ENCODE data around the gene CCL11. TPM values are rescaled to one million over a fixed set of nuclear protein-coding genes. Genes with fewer than 3 reads are reported as not detected.

CCL11 gene
- total RNA-seq, result not detected

DNA sequence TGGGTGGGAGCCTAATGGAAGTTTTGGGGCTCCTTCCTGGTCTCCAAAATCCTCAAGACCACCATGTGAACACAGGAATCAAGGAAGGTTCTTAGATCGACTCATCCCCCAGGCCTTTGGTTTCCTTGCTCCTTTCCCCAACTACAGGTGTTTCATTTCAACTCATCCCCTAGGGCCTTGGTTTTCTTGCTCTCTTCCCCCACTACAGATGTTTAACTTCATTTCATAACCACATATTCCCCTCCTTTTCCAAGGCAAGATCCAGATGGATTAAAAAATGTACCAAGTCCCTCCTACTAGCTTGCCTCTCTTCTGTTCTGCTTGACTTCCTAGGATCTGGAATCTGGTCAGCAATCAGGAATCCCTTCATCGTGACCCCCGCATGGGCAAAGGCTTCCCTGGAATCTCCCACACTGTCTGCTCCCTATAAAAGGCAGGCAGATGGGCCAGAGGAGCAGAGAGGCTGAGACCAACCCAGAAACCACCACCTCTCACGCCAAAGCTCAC is at the start of gene CCL11:
Gene CCL11, plus strand, starts transcription at position 457 of the 507 bp plus-strand sequence. CDS start 67 bp downstream, outside the sequence.
- Mint-ChIP-seq H3K9me3 (no peaks in the 10 kb centered on the region), H3K27ac (no peak within 1 kb of the TSS), H3K4me1 (no peaks in the 10 kb centered on the region), H3K36me3 (no peaks in the 10 kb centered on the region), H3K27me3 (peaks cover 23% of the 10 kb centered on the region), H3K4me3 (no peak within 1 kb of the TSS)
- no peak for DNase-seq

DNA sequence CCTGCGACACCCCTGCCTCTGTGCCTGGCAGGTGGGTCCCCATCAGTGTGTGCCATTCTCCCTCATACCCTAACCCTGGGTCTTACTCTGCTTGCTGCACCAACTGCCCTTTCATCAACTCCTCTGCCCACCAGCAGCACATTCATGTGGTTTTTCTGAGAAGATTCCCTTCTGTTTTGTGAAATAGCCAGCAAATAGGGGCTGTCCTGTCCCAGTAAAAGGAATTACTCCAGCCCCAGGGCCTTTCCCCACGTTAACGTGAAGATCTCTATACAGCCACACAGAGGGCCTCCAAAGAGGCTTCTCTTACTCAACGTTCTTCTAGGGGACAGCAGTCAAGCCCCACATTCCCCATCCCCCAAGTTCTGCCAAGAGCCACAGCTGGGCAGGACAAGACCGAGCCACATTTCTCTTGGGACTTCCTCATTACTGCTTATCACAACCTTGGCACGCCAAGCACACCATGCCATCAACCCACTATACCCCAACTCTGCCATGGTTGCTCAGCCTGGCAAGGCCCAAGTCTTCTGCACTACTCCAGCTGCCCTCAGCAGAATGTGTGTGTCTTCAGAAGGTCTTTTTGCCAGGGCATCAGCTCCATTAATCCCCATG is 49.2 kb upstream of the CCL11 start:
- Mint-ChIP-seq H3K36me3 (no peaks in the 10 kb centered on the region), H3K4me1 (no peaks in the 10 kb centered on the region), H3K27me3 (peaks cover 22% of the 10 kb centered on the region), H3K4me3 (no peak overlapping the region), H3K9me3 (no peaks in the 10 kb centered on the region), H3K27ac (no peak overlapping the region)
- no peak for DNase-seq

DNA sequence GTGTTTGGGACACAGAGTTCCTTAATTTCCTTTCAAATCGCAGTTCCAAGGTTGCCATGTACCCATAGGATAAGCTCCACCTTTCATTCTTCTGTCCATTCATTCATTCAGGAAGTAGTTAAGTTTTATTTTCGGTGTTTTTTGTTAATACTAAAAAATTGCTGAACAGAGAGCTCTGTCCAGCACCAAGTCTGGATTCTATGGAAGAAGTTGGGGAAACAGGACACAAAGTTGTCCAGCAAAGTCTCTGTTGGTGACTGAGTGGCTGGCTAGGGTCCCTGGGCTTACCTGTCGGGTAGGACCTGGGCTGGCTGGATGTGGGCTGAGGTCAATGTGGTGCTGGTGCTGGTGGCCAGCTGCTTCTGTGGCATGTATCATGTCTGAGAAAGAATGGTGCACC is 48.1 kb upstream of the CCL11 start:
- Mint-ChIP-seq H3K9me3 (no peaks in the 10 kb centered on the region), H3K4me3 (no peak overlapping the region), H3K36me3 (no peaks in the 10 kb centered on the region), H3K27me3 (peaks cover 19% of the 10 kb centered on the region), H3K27ac (no peak overlapping the region), H3K4me1 (no peaks in the 10 kb centered on the region)
- no peak for DNase-seq

DNA sequence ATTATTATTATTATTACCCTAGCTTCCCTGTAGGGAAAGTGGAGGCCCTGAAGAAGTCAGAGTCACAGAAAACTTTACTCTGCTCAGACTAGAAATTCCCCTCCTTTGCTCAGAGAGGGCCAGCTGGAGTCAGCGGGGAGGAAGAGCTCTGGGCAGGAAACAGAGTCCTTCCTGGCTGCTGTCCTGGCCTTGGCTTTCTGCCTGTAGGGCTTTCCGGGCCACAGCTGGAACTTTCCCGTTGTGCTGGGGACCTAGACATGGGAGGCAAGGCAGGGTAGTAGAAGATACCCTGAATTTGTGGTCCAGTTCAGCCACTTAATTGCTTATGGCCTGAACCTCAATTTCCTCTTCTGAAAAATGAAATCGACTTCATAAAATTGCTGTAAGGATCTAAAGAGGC is 44.5 kb upstream of the CCL11 start:
- Mint-ChIP-seq H3K27me3 (peaks cover 11% of the 10 kb centered on the region), H3K27ac (no peak overlapping the region), H3K4me3 (no peak overlapping the region), H3K9me3 (no peaks in the 10 kb centered on the region), H3K4me1 (no peaks in the 10 kb centered on the region), H3K36me3 (no peaks in the 10 kb centered on the region)
- DNase-seq, result no peak

DNA sequence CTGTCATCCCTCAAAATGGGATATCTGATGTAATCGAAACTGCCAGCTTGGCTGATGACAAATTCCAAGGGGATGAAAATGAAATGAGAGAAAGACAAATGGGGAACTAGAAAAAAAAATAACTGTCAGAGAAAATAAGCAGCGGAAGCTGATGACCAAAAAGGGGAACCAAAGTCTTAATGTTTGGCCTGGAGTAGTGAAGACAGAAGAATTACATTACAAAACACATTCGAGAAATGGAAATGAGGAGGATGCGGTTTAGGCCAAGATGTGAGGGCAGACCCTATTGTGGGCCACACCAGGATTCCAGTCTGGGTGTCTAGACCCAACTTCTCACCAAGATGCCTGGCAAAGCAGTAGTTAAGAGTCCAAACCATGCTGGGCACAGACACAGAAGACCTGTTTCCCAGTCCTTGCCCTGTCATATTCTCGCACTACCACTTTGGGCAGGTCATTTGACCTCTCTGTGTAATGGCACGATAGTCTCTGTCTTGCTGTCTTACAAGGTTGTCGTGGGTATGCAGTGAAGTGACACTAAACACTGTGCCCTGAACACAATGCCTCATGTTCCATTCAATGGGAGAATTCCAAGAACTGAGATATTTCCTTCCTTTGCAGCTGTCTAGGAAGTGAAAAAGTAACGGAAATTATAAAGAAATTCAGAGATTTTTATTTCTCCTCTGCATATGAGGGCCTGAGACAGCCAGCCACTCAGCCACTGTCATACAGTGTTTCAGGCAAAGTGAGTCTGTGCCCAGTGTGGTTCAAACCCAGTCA is 42.8 kb upstream of the CCL11 start:
- no peaks in the 10 kb centered on the region for H3K36me3 Mint-ChIP-seq
- H3K4me3 Mint-ChIP-seq, result no peak overlapping the region
- H3K9me3 Mint-ChIP-seq, result no peaks in the 10 kb centered on the region

DNA sequence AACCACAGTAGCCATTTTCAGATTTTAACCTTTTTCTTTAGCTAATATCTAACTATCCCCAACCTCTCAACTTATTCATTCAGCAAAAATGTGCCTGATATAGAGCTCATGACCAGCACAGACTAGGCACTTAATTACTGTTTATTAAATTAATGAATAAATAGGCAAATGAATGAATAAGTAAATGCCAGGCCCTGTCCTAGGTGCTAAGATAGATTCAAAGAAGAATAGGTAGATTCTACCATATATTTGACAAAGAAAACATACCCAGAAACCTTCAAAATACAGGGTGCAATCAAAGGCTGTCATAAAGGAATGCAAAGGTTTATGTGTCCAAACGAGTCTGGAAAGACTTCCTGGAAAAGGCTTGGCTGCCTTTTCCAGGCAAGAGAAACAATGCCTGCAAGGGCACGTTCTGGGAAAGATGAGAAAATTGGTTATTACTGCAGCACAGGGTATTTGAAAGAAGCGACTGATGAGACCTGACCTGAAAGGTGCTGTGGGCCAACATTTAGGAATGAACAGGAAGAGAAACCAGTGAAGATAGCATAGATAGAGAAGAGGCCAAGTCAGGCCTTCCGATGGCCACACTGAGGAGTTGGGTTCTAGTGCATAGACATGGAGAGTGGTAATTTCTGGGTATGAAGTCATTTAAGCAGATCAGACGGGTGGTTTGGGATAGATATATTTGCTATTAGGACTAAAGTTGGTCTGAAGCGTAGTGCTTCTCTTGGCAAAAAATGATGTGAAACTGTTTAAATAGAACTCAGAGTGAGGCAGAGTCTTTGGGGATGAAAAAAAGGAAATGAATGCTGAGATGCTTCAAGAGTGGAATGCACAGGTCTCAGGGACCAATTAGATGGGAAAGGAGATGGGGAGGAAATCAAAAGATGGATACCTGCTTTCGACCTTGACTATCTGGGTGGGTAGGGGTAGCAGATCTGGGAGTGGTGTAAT is 41.9 kb upstream of the CCL11 start:
- Mint-ChIP-seq H3K9me3 (no peaks in the 10 kb centered on the region), H3K4me1 (no peaks in the 10 kb centered on the region), H3K4me3 (no peak overlapping the region), H3K36me3 (no peaks in the 10 kb centered on the region), H3K27me3 (peaks cover 4% of the 10 kb centered on the region), H3K27ac (no peak overlapping the region)
- DNase-seq, result no peak

More for the DNA sequence above, 42.8 kb upstream of the CCL11 start:
- Mint-ChIP-seq H3K27ac (no peak overlapping the region), H3K4me1 (no peaks in the 10 kb centered on the region), H3K27me3 (peaks cover 4% of the 10 kb centered on the region)
- no peak for DNase-seq

DNA sequence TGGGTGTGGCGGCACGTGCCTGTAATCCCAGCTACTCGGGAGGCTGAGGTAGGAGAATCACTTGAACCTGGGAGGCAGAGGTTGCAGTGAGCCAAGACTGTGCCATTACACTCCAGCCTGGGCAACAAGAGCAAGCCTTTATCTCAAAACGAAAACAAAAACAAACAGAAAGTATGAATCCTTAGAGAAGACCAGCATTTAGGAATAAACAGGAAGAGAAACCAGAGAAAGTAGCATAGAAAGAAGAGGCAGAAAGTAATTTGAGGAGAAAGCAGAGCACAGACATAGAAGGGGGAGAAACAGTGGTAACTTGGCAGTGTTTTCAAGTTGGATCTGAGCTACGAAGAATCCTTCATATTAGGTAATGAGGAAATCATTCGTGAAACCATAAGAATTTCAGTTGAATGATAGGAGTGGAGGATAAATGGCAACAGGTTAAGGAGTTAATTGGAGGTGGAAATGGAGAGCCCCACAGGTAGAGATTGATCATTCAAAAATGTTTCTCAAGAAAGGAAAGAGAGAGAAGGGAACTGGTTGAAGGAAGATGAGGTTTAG is 40.1 kb upstream of the CCL11 start:
- no peak for DNase-seq
- H3K4me1 Mint-ChIP-seq, result no peaks in the 10 kb centered on the region
- no peaks in the 10 kb centered on the region for H3K36me3 Mint-ChIP-seq
- H3K27me3 Mint-ChIP-seq, result peaks cover 4% of the 10 kb centered on the region
- no peaks in the 10 kb centered on the region for H3K9me3 Mint-ChIP-seq
- no peak overlapping the region for H3K4me3 Mint-ChIP-seq
- no peak overlapping the region for H3K27ac Mint-ChIP-seq

DNA sequence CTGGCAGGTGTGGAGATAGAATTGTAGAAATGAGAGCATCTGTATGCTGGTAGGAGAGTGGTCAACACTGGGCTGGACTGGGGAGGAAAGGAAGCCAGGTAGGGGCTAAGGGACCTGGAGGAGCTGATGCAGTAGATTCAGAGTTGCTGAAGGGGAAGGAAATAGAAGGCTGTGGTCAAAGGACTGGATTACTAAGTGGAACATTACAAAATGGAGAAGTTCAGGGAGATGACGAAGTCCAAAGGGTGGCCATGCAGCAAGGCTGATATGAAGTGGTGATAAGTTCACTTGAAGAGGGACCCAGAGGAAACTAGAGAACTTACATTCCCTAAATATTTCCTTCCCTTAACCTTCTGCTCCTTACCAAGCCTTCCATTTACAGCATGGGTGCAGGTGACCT is 39.1 kb upstream of the CCL11 start:
- Mint-ChIP-seq H3K27me3 (peaks cover 10% of the 10 kb centered on the region), H3K4me1 (no peaks in the 10 kb centered on the region), H3K9me3 (no peaks in the 10 kb centered on the region), H3K36me3 (no peaks in the 10 kb centered on the region), H3K27ac (no peak overlapping the region), H3K4me3 (no peak overlapping the region)
- no peak for DNase-seq

DNA sequence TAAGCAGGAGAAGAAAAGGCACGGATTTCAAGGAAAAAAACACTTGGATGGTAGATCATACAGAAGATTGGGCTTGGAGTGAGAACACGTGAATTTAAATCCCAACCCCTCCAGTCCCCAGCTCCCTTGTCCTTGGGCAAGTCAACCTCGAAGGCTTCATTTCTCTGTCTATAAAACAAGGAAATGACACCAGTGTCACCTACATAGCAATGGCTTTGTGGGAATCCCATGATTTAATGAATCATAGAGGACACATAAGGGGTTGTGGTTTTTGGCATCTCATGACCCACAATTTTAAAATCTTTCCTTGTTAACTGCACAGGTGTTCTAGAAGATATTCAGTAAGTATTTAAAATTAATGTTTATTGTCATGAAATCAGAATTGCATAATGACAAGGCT is 38.7 kb upstream of the CCL11 start:
- no peak overlapping the region for H3K27ac Mint-ChIP-seq
- no peak overlapping the region for H3K4me3 Mint-ChIP-seq
- peaks cover 10% of the 10 kb centered on the region for H3K27me3 Mint-ChIP-seq
- H3K36me3 Mint-ChIP-seq, result no peaks in the 10 kb centered on the region
- H3K4me1 Mint-ChIP-seq, result no peaks in the 10 kb centered on the region
- DNase-seq, result no peak
- no peaks in the 10 kb centered on the region for H3K9me3 Mint-ChIP-seq

DNA sequence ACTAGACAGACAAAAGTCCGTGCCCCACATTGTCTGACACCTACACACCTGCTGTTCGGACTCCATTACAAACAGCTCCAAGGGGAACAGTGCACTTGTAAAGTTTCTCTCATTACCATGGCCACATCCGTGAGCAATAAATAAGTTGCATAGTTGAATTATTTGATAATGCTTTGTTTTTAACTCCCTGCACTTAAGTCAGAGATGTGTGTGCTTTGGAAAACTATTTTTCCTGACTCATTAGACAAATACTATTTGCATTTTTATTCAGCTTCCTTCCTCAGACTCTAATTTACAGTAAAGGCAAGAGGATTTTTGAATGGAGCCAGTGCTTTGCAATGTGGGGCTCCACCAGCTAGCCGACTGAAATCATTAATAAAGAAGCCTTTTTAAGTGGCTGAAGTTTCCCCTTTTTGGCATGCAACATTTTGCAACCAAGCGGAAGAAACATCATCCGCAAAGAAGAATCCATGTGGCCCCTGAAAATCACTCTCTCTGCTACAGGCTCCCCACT is 37.0 kb upstream of the CCL11 start:
- H3K9me3 Mint-ChIP-seq, result no peaks in the 10 kb centered on the region
- H3K4me3 Mint-ChIP-seq, result no peak overlapping the region
- H3K4me1 Mint-ChIP-seq, result no peaks in the 10 kb centered on the region
- no peak for DNase-seq
- H3K27me3 Mint-ChIP-seq, result peaks cover 11% of the 10 kb centered on the region
- no peaks in the 10 kb centered on the region for H3K36me3 Mint-ChIP-seq
- no peak overlapping the region for H3K27ac Mint-ChIP-seq

DNA sequence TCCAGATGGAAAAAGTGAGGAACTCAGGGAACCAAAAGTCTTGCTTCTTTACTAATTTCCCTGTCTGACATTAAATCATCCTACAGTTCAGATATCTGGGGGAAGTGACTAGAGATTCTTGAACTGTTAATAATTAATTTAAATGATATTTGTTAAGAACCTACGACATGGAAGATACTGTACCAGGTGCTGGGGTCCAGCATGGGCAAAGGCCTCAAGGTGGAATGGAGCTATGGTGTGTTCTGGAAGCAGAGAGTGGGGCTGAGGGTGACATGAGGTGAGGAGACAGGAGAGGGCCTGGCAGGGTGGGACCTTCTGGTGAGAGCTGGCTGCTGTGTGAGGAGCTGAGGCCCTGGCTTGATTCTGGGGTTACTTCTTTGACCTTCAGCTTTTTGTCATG is 36.5 kb upstream of the CCL11 start:
- H3K4me3 Mint-ChIP-seq, result no peak overlapping the region
- no peak for DNase-seq
- no peaks in the 10 kb centered on the region for H3K4me1 Mint-ChIP-seq

DNA sequence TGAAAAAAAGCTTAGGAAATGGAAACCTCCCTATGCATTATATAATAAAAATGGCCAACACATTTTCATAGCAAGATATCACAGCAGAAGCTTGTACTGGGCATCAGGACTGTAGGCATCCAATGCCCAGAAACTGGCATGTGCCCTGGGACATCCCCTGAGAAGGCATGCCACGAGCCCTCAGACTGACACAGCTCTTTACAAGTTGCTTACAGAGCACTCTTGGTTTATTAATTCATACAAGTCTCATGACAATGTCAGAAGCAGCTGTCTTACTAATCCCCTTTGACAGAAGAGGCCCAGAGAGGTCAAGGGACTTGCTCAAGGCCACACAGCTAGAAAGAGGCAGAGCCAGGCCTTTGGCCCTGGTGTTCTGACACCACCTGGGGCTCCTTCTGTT is 36.1 kb upstream of the CCL11 start:
- Mint-ChIP-seq H3K9me3 (no peaks in the 10 kb centered on the region), H3K27ac (no peak overlapping the region), H3K4me1 (no peaks in the 10 kb centered on the region), H3K27me3 (peaks cover 11% of the 10 kb centered on the region), H3K4me3 (no peak overlapping the region), H3K36me3 (no peaks in the 10 kb centered on the region)
- no peak for DNase-seq

More for the DNA sequence above, 36.5 kb upstream of the CCL11 start:
- Mint-ChIP-seq H3K9me3 (no peaks in the 10 kb centered on the region), H3K36me3 (no peaks in the 10 kb centered on the region), H3K27ac (no peak overlapping the region), H3K27me3 (peaks cover 11% of the 10 kb centered on the region)

DNA sequence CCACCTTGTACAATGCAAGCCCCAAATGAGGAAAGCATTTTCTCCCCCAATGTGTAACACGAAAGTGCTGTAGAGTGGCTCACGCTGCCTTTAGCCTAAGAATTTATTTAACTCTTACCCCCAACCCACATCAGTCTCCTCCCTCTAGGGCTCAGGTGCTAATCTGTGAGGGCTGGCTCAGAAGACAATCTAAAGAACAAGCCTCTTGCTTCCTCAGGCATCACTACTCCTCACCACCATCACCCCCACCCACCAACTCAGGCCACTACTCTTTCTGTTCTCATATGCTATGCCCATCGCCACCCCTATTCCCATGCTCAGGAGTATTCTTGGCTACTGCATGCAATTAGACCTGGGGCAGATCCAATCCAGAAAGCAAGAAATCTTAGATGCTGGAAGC is 34.4 kb upstream of the CCL11 start:
- H3K4me1 Mint-ChIP-seq, result peaks cover 6% of the 10 kb centered on the region
- H3K27me3 Mint-ChIP-seq, result peaks cover 25% of the 10 kb centered on the region
- DNase-seq, result no peak
- H3K36me3 Mint-ChIP-seq, result no peaks in the 10 kb centered on the region
- no peak overlapping the region for H3K27ac Mint-ChIP-seq
- H3K4me3 Mint-ChIP-seq, result no peak overlapping the region
- no peaks in the 10 kb centered on the region for H3K9me3 Mint-ChIP-seq

DNA sequence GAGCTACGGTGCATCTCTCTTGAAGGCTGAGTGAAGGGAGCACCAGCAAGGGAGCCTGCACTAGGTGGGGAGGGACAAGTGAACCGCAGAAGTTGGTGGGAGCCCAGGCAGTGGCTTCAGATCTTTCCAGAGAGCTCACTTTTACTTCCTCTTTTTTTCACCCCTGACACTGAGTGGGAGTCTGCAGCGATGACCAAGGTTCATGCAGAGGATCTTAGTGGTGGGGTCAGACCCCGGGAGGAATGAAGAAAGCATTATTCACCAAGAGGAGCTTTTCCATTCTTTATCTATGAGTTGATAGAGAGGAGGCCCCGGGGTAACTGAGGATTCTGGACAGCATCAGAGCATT is 33.5 kb upstream of the CCL11 start:
- DNase-seq, result no peak
- Mint-ChIP-seq H3K4me1 (peaks cover 6% of the 10 kb centered on the region), H3K9me3 (no peaks in the 10 kb centered on the region), H3K27ac (no peak overlapping the region), H3K36me3 (no peaks in the 10 kb centered on the region), H3K27me3 (peaks cover 30% of the 10 kb centered on the region), H3K4me3 (no peak overlapping the region)
